Stomach (tissue), 9 donors: ENCODE measurements around the gene ATRNL1. TPM values are rescaled to one million over a fixed set of nuclear protein-coding genes. Genes with fewer than 3 reads are reported as not detected.

Source experiments
- DNase-seq, 2 donors: peaks; one replicate each; pipeline versions ENCODE4 v3.0.0 to v3.0.0-alpha.2; 2013 to 2019
- H3K27ac ChIP-seq, 5 donors: fragments of 200-600 bp in 4 of 5; sonication (generic) in 4 of 5; one replicate each; pipeline ENCODE4 v1.5.1; 2013 to 2019; ENCODE audit warnings: mild to moderate bottlenecking in 1 of 5, moderate library complexity in 1 of 5
- H3K27me3 ChIP-seq, 3 donors: fragments of 200-600 bp; sonication (generic); one replicate each; pipeline ENCODE4 v1.5.1; 2017 to 2019; ENCODE audit warnings: mixed run types in 1 of 3
- H3K36me3 ChIP-seq, 4 donors: fragments of 200-600 bp; sonication (generic); 1 replicate in 3 of 4; 2 replicates in 1 of 4; pipeline ENCODE4 v1.5.1; 2016 to 2019
- H3K4me1 ChIP-seq, 4 donors: fragments of 200-600 bp; sonication (generic); one replicate each; pipeline ENCODE4 v1.5.1; 2016 to 2019
- H3K4me3 ChIP-seq, 4 donors: fragments of 200-600 bp; sonication (generic) in 3 of 4; one replicate each; pipeline ENCODE4 v1.5.1; 2016 to 2019; ENCODE audit warnings: mild to moderate bottlenecking in 1 of 4
- H3K9me3 ChIP-seq, 4 donors: fragments of 200-600 bp; sonication (generic); one replicate each; pipeline ENCODE4 v1.5.1; 2016 to 2019
- EP300 ChIP-seq: sonication (generic); formaldehyde crosslinking; IDR thresholded peaks from one replicate; pipeline ENCODE4 v1.6.1; 2017; ENCODE audit warnings: antibody characterized with exemption
- POLR2A ChIP-seq, 4 donors: fragments of 450-650 bp; IDR thresholded peaks; one replicate each; pipeline ENCODE4 v1.6.1; 2016; ENCODE audit warnings: antibody characterized with exemption in 4 of 4, control low read depth in 2 of 4, mild to moderate bottlenecking in 1 of 4, moderate library complexity in 1 of 4
- POLR2AphosphoS5 ChIP-seq, 3 donors: sonication (generic); formaldehyde crosslinking; IDR thresholded peaks; one replicate each; pipeline ENCODE4 v1.6.1; 2016; ENCODE audit warnings: antibody characterized with exemption in 3 of 3
- WGBS, 5 donors: extraction: QIAGEN DNeasy Blood & Tissue Kit in 3 of 5; methylation state at CpG; one replicate each; pipeline versions ENCODE4 v1.1.5 to v1.1.7; 2013 to 2018; 5-methylcytosine and 5-hydroxymethylcytosine counted together
- intact Hi-C: fragments of 100-400 bp; cut with DNase I; formaldehyde crosslinking; loops from one replicate; pipeline ENCODE4 v1.15.1; 2023; ENCODE audit warnings: low total_unique reads
- polyA plus RNA-seq, 3 donors: library from polyadenylated mRNA; stranded (reverse); fragments of 200-250 nt; gene quantifications; one replicate each; pipeline ENCODE4 v1.2.3, GENCODE V29; 2013
- total RNA-seq, 5 donors: library from RNA; depleted of rRNA; stranded (reverse); fragments of >200 nt; gene quantifications; one replicate each; pipeline versions ENCODE4 v1.1.0 to v1.2.3, GENCODE V29; 2014 to 2016
- TF ChIP-seq, protein P1 (sequence below), 7 experiments: fragments of 450-650 bp in 4 of 7; fragments of 200-600 bp in 3 of 7; sonication (generic) in 3 of 7; IDR thresholded peaks; one replicate each; pipeline ENCODE4 v1.5.1; 2016 to 2019; ENCODE audit warnings: antibody characterized with exemption in 7 of 7, control low read depth in 2 of 7, mild to moderate bottlenecking in 1 of 7
- donor health status: healthy with polysubstance abuse.
- donor health status: Bipolar disorder and iron deficiency.
- donor health status: healthy.

Gene ATRNL1
- total and polyA plus RNA-seq, 8 donors, result 0.12 to 50.7 (median 0.72) TPM; not detected in 1

DNA sequence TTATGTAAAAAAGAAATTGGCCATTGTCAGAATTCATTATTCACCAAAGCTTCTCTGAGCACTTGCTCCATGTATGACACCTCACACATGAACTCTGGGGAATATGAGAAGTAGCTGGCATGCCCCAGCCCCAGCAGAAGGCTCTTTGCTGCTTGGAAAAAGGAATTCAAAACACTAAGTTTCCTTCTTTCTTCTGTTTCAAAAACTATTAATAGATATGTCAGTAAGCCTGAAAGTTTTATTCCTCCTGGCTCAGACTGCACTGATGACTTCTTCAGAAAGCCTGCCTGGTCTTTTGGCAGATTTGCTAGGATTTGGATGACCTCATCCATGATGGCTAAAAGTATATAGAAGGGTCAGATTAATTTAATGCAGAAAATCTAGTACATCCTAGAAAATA lies 668.9 kb downstream of the ATRNL1 start:
- Histone ChIP-seq H3K36me3 (no peaks in the 10 kb centered on the region), H3K4me1 (no peaks in the 10 kb centered on the region), H3K4me3 (no peak overlapping the region), H3K27ac (no peak overlapping the region), H3K9me3 (no peaks in the 10 kb centered on the region), H3K27me3 (no peaks in the 10 kb centered on the region)
- intact Hi-C loops, result no loop called here
- DNase-seq, result no peak
- TF ChIP-seq EP300 (no peak), POLR2A (IDR thresholded peaks at IDR 0.05) (no peak), POLR2AphosphoS5 (IDR thresholded peaks at IDR 0.05) (no peak)
- TF ChIP-seq, protein P1, sequence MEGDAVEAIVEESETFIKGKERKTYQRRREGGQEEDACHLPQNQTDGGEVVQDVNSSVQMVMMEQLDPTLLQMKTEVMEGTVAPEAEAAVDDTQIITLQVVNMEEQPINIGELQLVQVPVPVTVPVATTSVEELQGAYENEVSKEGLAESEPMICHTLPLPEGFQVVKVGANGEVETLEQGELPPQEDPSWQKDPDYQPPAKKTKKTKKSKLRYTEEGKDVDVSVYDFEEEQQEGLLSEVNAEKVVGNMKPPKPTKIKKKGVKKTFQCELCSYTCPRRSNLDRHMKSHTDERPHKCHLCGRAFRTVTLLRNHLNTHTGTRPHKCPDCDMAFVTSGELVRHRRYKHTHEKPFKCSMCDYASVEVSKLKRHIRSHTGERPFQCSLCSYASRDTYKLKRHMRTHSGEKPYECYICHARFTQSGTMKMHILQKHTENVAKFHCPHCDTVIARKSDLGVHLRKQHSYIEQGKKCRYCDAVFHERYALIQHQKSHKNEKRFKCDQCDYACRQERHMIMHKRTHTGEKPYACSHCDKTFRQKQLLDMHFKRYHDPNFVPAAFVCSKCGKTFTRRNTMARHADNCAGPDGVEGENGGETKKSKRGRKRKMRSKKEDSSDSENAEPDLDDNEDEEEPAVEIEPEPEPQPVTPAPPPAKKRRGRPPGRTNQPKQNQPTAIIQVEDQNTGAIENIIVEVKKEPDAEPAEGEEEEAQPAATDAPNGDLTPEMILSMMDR (IDR thresholded peaks at IDR 0.05), result no peak

DNA sequence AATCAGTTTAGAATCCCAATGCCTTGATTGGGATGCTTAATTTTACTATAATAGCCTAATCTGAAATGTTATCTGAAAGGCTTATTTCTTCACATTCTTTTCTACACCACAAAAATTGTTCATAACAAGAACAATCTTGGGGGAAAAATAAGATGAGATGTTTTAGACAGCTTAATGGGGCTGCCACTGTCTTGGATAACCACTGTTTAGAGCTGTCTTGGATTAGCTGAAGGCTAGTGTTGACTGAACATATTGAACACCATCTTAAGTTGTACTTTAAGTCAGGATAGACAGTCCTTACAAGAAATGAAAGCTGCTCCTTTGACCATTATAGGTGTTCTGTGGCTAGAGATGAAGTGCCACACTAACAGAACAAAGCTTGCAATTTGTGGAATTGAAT lies 678.6 kb downstream of the ATRNL1 start:
- TF ChIP-seq EP300, result no peak
- TF ChIP-seq, protein P1 (IDR thresholded peaks at IDR 0.05), result no peak
- no peak for TF ChIP-seq POLR2A (IDR thresholded peaks at IDR 0.05)
- TF ChIP-seq POLR2AphosphoS5 (IDR thresholded peaks at IDR 0.05), result no peak
- H3K4me1 ChIP-seq, result no peaks in the 10 kb centered on the region
- H3K27ac ChIP-seq, result no peak overlapping the region
- H3K9me3 ChIP-seq, result no peaks in the 10 kb centered on the region
- H3K36me3 ChIP-seq, result no peaks in the 10 kb centered on the region
- intact Hi-C loops, result no loop called here
- no peak overlapping the region for H3K4me3 ChIP-seq
- no peaks in the 10 kb centered on the region for H3K27me3 ChIP-seq
- no peak for DNase-seq

DNA sequence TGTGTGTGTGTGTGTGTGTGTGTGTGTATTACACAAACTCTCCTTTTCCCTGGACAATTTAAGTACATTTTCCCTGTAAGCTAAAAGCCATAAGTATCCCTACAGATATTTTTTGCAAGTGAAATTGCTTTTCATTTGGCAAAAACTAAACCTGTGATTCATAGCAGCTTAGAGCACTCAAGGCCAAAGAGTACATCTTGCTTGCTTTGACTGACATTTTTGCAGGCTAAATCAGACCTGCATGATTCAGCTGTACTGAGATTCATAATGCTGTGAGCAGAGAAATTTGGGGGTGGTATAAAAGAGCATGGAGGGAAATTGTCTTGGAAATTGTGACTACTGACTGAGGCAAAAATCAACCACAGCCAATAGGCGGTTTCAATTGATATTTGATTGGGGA lies 679.4 kb downstream of the ATRNL1 start:
- no peak overlapping the region for H3K4me3 ChIP-seq
- no peaks in the 10 kb centered on the region for H3K36me3 ChIP-seq
- H3K27me3 ChIP-seq, result no peaks in the 10 kb centered on the region
- no peaks in the 10 kb centered on the region for H3K4me1 ChIP-seq
- TF ChIP-seq POLR2A (IDR thresholded peaks at IDR 0.05), result no peak
- no peak for TF ChIP-seq POLR2AphosphoS5 (IDR thresholded peaks at IDR 0.05)
- TF ChIP-seq, protein P1 (IDR thresholded peaks at IDR 0.05), result no peak
- no peak for TF ChIP-seq EP300
- no peak for DNase-seq
- H3K27ac ChIP-seq, result no peak overlapping the region
- intact Hi-C loops, result no loop called here
- H3K9me3 ChIP-seq, result no peaks in the 10 kb centered on the region
- WGBS, 5 donors, result 75 to 95% (median 91%) methylated on average over 1 of the region's 1 CpG

DNA sequence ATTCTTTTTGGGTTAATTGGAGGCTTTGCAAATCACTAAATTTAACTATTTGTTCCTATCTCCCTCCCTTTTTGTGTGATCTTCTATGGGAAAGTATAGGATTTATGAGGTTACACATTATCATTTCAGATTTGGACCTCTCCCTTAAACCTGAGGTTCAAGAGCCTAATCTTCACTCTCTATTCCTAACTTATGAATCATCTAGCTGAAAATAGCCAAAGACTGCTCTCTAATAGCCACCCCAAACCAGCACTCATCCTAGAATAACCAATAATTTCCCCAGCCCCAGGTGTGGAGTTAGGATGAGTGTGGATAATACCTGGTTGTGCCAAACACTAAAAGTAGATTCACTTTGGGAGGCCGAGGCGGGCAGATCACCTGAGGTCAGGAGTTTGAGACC lies 680.7 kb downstream of the ATRNL1 start:
- Histone ChIP-seq H3K9me3 (no peaks in the 10 kb centered on the region), H3K4me1 (no peaks in the 10 kb centered on the region), H3K27me3 (no peaks in the 10 kb centered on the region), H3K36me3 (no peaks in the 10 kb centered on the region), H3K27ac (no peak overlapping the region), H3K4me3 (no peak overlapping the region)
- 94 to 98% (median 96%) methylated on average over 2 of the region's 2 CpGs for WGBS, 5 donors
- TF ChIP-seq EP300 (no peak), POLR2A (IDR thresholded peaks at IDR 0.05) (no peak), POLR2AphosphoS5 (IDR thresholded peaks at IDR 0.05) (no peak)
- TF ChIP-seq, protein P1 (IDR thresholded peaks at IDR 0.05), result no peak
- intact Hi-C loops, result no loop called here
- no peak for DNase-seq
